OCI-LY7 (cell line): ENCODE data around the gene WDFY2. TPM values are rescaled to one million over a fixed set of nuclear protein-coding genes. Genes with fewer than 3 reads are reported as not detected.

Source experiments
- BruUV-seq: library from RNA; stranded (reverse); fragments of 400-500 nt; replicated peaks from 2 replicates; lab custom pipeline; 2021; lab: Mats Ljungman, UMichigan
- CTCF ChIA-PET: fragments of 300-600 bp; sonication (Branson Sonifier 250); formaldehyde crosslinking; loops from one replicate; lab custom pipeline; 2022; ENCODE audit warnings: antibody characterized with exemption; ENCODE audit not compliant: unreplicated experiment; lab: Charles Lee
- POLR2A ChIA-PET: fragments of 300-600 bp; sonication (Branson Sonifier 250); formaldehyde crosslinking; loops from one replicate; lab custom pipeline; 2022; ENCODE audit warnings: antibody characterized with exemption; lab: Charles Lee
- DNase-seq: peaks from one replicate; pipeline ENCODE4 v3.0.0-alpha.2; 2015; ENCODE audit warnings: low spot score
- H2AFZ ChIP-seq: fragments of 200-600 bp; sonication (generic), shearing (Covaris generic); 2 replicates; pipeline ENCODE4 v1.6.1; 2014; ENCODE audit warnings: mild to moderate bottlenecking, antibody characterized with exemption, low read length, moderate library complexity
- H3K27ac ChIP-seq: fragments of 200-600 bp; sonication (generic); 2 replicates; pipeline ENCODE4 v1.5.1; 2014; ENCODE audit warnings: mixed run types, low read depth, mild to moderate bottlenecking, moderate library complexity, low read length, inconsistent platforms; ENCODE audit not compliant: poor library complexity, severe bottlenecking
- H3K36me3 ChIP-seq: fragments of 200-600 bp; sonication (generic); 2 replicates; pipeline ENCODE4 v1.6.1; 2014; ENCODE audit warnings: mild to moderate bottlenecking, antibody characterized with exemption, low read length, moderate library complexity, mixed read lengths; ENCODE audit not compliant: insufficient read depth
- H3K4me1 ChIP-seq: fragments of 200-600 bp; sonication (generic); 2 replicates; pipeline ENCODE4 v1.5.1; 2014; ENCODE audit warnings: mild to moderate bottlenecking, low read length; ENCODE audit not compliant: insufficient read depth, poor library complexity, severe bottlenecking
- H3K4me2 ChIP-seq: fragments of 200-600 bp; sonication (generic); 2 replicates; pipeline ENCODE4 v1.6.1; 2014; ENCODE audit warnings: mild to moderate bottlenecking, low read length
- H3K4me3 ChIP-seq: fragments of 200-600 bp; sonication (generic); 2 replicates; pipeline ENCODE4 v1.5.1; 2014; ENCODE audit warnings: mild to moderate bottlenecking, low read depth, low read length; ENCODE audit not compliant: poor library complexity, severe bottlenecking
- H3K79me2 ChIP-seq: fragments of 200-600 bp; sonication (generic); 2 replicates; pipeline ENCODE4 v1.6.1; 2016; ENCODE audit warnings: low read depth, mild to moderate bottlenecking, low read length, moderate library complexity, mixed read lengths; ENCODE audit not compliant: insufficient read depth
- H3K9me2 ChIP-seq: fragments of 200-600 bp; sonication (generic); 2 replicates; pipeline ENCODE4 v1.6.1; 2016; ENCODE audit warnings: mild to moderate bottlenecking, low read length, mixed read lengths; ENCODE audit not compliant: insufficient read depth
- H3K9me3 ChIP-seq: fragments of 200-600 bp; sonication (generic); 2 replicates; pipeline ENCODE4 v1.6.1; 2014; ENCODE audit warnings: mild to moderate bottlenecking, mixed run types, low read length, mixed read lengths
- H4K20me1 ChIP-seq: fragments of 200-600 bp; sonication (generic); 2 replicates; pipeline ENCODE4 v1.6.1; 2014; ENCODE audit warnings: mild to moderate bottlenecking, antibody characterized with exemption, low read length, moderate library complexity, mixed read lengths; ENCODE audit not compliant: insufficient read depth
- CTCF ChIP-seq: fragments of 200-600 bp; sonication (generic); conservative IDR thresholded peaks from 2 replicates; pipeline ENCODE4 v1.5.1; 2014; ENCODE audit warnings: mild to moderate bottlenecking, antibody characterized with exemption, low read length, moderate library complexity, mixed read lengths
- EZH2phosphoT487 ChIP-seq: fragments of 200-600 bp; sonication (generic); IDR thresholded peaks from 2 replicates; pipeline ENCODE4 v1.6.1; 2018; ENCODE audit warnings: low read depth, borderline replicate concordance, mild to moderate bottlenecking, mixed run types, antibody characterized with exemption, low read length, moderate library complexity, mixed read lengths
- intact Hi-C: fragments of 100-400 bp; cut with micrococcal nuclease; formaldehyde crosslinking; loops from one replicate; pipeline ENCODE4 v1.10.0; 2022; ENCODE audit not compliant: unreplicated experiment
- total RNA-seq, 2 experiments: library from RNA; depleted of rRNA in 1 of 2; stranded (reverse); fragments of >200 nt in 1 of 2; shearing (Covaris generic) in 1 of 2; gene quantifications; 2 replicates each; pipeline ENCODE4 v1.2.3, GENCODE V29; 2014 to 2022

Gene WDFY2
- total RNA-seq, 2 experiments from 2014 or later: 6.4 to 18.1 TPM

- no peak overlapping the region for H3K4me2 ChIP-seq
- no peaks in the 10 kb centered on the region for H3K9me3 ChIP-seq
- H3K36me3 ChIP-seq: no peaks in the 10 kb centered on the region
- TF ChIP-seq EZH2phosphoT487: no peak
- no peak for TF ChIP-seq CTCF
- H4K20me1 ChIP-seq: no peaks in the 10 kb centered on the region
- H3K9me2 ChIP-seq: no peaks in the 10 kb centered on the region
- ChIA-PET POLR2A (interaction anchor here (1.0 kb wide), 1 partner anchor 10 kb away, joined by 4 read pairs; no protein-coding TSS in a partner anchor), CTCF (interaction anchor here (0.5 kb wide), 1 partner anchor 359 kb away, joined by 3 read pairs; no protein-coding TSS in a partner anchor)
- H2AFZ ChIP-seq: no peak overlapping the region
- no TSS peak for BruUV-seq
- no peak overlapping the region for H3K27ac ChIP-seq
- H3K79me2 ChIP-seq: no peaks in the 10 kb centered on the region
- no peak overlapping the region for H3K4me3 ChIP-seq
- intact Hi-C loops: no loop called here
- H3K4me1 ChIP-seq: peaks cover 7% of the 10 kb centered on the region
- no peak for DNase-seq
These were observed 21.4 kb downstream of the WDFY2 start for GRCh38 chr13:51605698-51606097.

- CTCF ChIA-PET: no interaction called here
- Histone ChIP-seq H3K4me1 (peaks cover 7% of the 10 kb centered on the region), H3K9me3 (no peaks in the 10 kb centered on the region), H3K27ac (no peak overlapping the region), H3K36me3 (no peaks in the 10 kb centered on the region), H3K4me2 (no peak overlapping the region), H3K4me3 (no peak overlapping the region), H2AFZ (no peak overlapping the region), H3K79me2 (no peaks in the 10 kb centered on the region), H3K9me2 (no peaks in the 10 kb centered on the region), H4K20me1 (no peaks in the 10 kb centered on the region)
- no TSS peak for BruUV-seq
- POLR2A ChIA-PET: interaction anchor here (0.9 kb wide), 1 partner anchor 12 kb away, joined by 3 read pairs; no protein-coding TSS in a partner anchor
- no peak for TF ChIP-seq EZH2phosphoT487
- TF ChIP-seq CTCF: no peak
- no peak for DNase-seq
- intact Hi-C loops: no loop called here
These were observed 22.9 kb downstream of the WDFY2 start for GRCh38 chr13:51607165-51607564.

DNA sequence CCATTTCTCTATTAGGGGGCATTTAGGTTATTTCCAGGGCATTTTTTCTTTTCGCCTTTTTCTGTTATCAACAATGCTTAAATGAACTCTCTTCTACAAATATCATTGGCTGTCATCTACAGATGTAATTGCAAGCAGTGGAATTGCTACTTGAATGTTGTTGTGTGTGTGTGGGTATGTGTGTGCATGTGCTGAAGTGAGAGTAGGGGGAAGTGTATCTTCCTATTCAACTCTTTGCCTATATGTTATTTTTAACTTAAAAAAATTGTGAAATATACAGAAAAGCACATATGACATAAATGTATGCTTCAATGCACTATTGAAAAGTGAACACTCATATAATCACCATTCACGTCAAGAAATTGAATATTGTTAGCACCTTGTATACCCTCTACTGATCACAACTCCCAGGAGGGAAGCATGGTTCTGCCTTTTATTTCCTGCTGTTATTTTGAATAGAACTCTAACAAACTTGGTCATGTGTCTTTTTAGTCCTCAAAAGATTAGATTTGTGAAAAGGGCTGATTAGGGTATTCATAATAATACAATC lies 24.7 kb downstream of the WDFY2 start:
- no TSS peak for BruUV-seq
- intact Hi-C loops: no loop called here
- no peaks in the 10 kb centered on the region; the same call in 1 of the 2 replicates for H4K20me1 ChIP-seq
- H3K27ac ChIP-seq: no peak overlapping the region
- H3K9me2 ChIP-seq: no peaks in the 10 kb centered on the region
- no peak overlapping the region for H3K4me3 ChIP-seq
- TF ChIP-seq EZH2phosphoT487: no peak
- TF ChIP-seq CTCF: no peak
- ChIA-PET POLR2A (no interaction called here), CTCF (no interaction called here)
- H3K79me2 ChIP-seq: no peaks in the 10 kb centered on the region
- no peaks in the 10 kb centered on the region for H3K9me3 ChIP-seq
- no peak for DNase-seq
- H2AFZ ChIP-seq: no peak overlapping the region
- H3K36me3 ChIP-seq: no peaks in the 10 kb centered on the region
- H3K4me2 ChIP-seq: no peak overlapping the region
- peaks cover 7% of the 10 kb centered on the region for H3K4me1 ChIP-seq
